ENCODE results near the gene NUDT5.

Gene NUDT5

DNA sequence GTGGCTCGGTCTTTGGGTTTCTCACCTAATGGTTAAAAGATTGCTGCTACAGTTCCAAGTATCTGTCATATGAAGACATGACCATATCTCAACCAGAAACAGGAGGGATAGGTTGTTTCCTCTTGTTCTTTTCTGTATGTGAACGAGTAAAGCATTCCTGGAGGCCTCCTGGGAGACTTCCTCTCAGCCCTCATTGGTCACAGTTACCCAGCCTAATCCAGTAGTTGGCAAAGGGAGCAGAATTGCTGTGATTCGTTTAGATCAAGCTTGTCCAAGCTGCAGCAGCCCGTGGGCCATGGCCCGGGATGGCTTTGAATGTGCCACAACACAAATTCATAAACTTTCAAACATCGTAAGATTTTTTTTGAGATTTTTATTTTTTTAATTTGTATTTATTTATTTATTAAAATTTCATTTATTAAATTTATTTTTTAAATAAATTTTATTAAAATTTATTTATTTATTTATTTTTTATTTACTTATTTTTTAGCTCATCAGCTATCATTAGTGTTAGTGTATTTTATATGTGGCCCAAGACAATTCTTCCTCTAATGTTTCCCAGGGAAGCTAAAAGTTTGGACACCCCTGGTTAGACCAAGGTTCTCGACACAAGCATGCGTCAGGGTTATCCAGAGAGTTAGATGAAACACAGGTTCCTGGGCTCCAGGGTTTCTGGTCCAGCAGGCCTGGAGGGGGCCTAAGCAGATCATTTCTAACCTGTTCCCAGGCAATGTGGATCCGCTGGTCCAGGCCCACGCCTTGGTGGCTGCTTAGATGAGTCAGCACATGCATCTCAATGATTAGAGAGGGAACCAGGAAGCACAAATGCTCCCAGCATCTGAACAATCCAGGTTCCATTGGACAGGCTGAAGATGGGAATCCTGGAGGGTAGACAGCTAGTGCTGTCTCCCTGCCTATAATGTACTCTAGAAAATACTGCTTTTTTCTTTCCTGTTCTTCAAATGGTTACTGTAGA lies 25.9 kb upstream of the NUDT5 start:
- TF ChIP-seq JUND (IDR thresholded peaks at IDR 0.05; ENCODE audit: low read depth): no peak
- in situ Hi-C loops (cut with HindIII; ENCODE audit: low pct_unique_long_range_greater_than_20kb, low sequenced_read_pairs): no loop called here
- DNase-seq (ENCODE audit: low read depth in 1 of 2, low spot score in 1 of 2): peak in 1 of 2 experiments; percentile 14

DNA sequence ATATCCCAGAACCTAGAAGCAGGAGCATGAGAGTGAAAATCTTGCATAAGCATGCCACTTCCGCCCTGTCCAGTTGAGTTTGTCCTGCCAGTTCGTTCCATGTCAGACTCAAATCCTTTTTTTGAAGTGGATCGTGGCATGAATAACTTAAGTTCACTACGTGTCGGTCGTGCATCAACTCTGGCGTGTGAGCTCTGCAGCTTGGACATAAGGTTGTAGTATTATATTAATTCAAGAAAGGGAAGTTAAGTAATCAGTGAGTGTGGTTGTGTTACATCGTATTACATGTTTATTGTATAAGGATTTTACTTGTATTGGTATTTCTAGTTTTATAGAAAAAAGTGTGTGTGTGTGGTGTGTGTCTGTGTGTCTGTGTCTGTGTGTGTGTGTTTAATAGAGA lies 23.3 kb upstream of the NUDT5 start:
- in situ Hi-C loops (cut with HindIII; ENCODE audit: low pct_unique_long_range_greater_than_20kb, low sequenced_read_pairs): no loop called here
- TF ChIP-seq JUND (IDR thresholded peaks at IDR 0.05; ENCODE audit: low read depth): no peak
- no peak for DNase-seq (ENCODE audit: low read depth in 1 of 2, low spot score in 1 of 2)

GRCh38 chr10:12214763-12215218 lies 19.1 kb upstream of the NUDT5 start:
- DNase-seq (ENCODE audit: low read depth in 1 of 2, low spot score in 1 of 2): peak in 1 of 2 experiments; percentile 70
- in situ Hi-C loops (cut with HindIII; ENCODE audit: low pct_unique_long_range_greater_than_20kb, low sequenced_read_pairs): no loop called here
- no peak for TF ChIP-seq JUND (IDR thresholded peaks at IDR 0.05; ENCODE audit: low read depth)

- in situ Hi-C loops (cut with HindIII; ENCODE audit: low pct_unique_long_range_greater_than_20kb, low sequenced_read_pairs): no loop called here
- TF ChIP-seq JUND (IDR thresholded peaks at IDR 0.05; ENCODE audit: low read depth): no peak
- no peak for DNase-seq (ENCODE audit: low read depth in 1 of 2, low spot score in 1 of 2)
Measured at GRCh38 chr10:12214093-12214492, 18.4 kb upstream of the NUDT5 start.

GRCh38 chr10:12213621-12214020 lies 17.9 kb upstream of the NUDT5 start:
- in situ Hi-C loops (cut with HindIII; ENCODE audit: low pct_unique_long_range_greater_than_20kb, low sequenced_read_pairs): no loop called here
- no peak for TF ChIP-seq JUND (IDR thresholded peaks at IDR 0.05; ENCODE audit: low read depth)
- DNase-seq (ENCODE audit: low read depth in 1 of 2, low spot score in 1 of 2): no peak

DNA sequence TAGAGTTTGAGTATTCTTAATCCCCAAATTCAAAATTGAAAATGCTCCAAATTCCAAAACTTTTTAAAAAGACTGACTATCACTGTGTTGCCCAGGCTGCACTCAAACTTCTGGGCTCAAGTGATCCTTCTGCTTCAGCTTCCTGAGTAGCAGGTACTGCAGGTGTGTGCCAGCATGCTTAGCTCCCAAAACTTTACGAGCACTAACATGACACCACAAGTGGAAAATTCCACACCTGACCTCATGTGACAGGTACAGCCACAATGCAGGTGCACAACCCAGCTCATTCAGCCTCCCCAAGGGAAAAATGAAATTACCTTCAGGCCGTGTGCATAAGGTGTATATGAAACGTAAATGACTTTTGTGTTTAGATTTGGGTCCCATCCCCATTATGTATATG lies 16.8 kb upstream of the NUDT5 start:
- TF ChIP-seq JUND (IDR thresholded peaks at IDR 0.05; ENCODE audit: low read depth): no peak
- in situ Hi-C loops (cut with HindIII; ENCODE audit: low pct_unique_long_range_greater_than_20kb, low sequenced_read_pairs): no loop called here
- peak in 1 of 2 experiments; percentile 73 for DNase-seq (ENCODE audit: low read depth in 1 of 2, low spot score in 1 of 2)

DNA sequence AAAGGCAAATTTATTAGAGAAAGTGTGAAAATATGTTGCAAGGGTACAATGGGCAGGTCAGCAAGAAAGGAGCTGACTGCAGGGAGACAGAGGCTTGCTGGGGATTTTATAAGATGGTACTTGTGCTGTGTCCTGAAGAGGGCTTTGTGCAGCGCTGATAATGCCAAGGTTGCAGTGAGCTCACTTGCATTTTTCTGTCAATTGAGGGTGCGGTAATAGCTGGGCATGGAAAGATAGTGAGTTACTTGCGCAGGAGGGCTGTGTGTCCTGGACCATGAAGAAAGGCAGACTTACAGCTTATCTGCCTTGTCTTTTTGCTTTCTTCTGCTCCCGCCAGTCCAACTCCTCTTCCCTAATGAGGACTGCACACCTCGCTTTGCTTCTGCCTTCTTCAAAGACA lies 12.8 kb upstream of the NUDT5 start:
- in situ Hi-C loops (cut with HindIII; ENCODE audit: low pct_unique_long_range_greater_than_20kb, low sequenced_read_pairs): no loop called here
- DNase-seq (ENCODE audit: low read depth in 1 of 2, low spot score in 1 of 2): no peak
- no peak for TF ChIP-seq JUND (IDR thresholded peaks at IDR 0.05; ENCODE audit: low read depth)

- DNase-seq (ENCODE audit: low read depth in 1 of 2, low spot score in 1 of 2): no peak
- TF ChIP-seq JUND (IDR thresholded peaks at IDR 0.05; ENCODE audit: low read depth): no peak
- in situ Hi-C loops (cut with HindIII; ENCODE audit: low pct_unique_long_range_greater_than_20kb, low sequenced_read_pairs): no loop called here
Measured at GRCh38 chr10:12207114-12207513, 11.4 kb upstream of the NUDT5 start.

DNA sequence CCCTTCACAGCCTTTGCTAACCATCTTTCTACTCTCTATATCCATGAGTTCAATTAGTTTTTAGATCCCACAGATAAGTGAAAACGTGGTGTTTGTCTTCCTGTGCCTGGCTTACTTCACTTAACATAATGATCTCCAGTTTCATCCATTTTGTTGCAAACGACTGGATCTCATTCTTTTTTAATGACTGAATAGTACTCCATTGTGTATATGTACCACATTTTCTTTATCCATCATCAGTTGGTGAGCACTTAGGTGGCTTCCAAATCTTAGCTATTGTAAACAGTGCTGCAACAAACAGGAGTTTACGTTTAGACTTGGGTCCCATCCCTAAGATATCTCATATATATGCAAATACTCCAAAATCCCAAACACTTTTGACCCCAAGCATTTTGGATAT lies 9.4 kb upstream of the NUDT5 start:
- TF ChIP-seq JUND (IDR thresholded peaks at IDR 0.05; ENCODE audit: low read depth): no peak
- in situ Hi-C loops (cut with HindIII; ENCODE audit: low pct_unique_long_range_greater_than_20kb, low sequenced_read_pairs): no loop called here
- DNase-seq (ENCODE audit: low read depth in 1 of 2, low spot score in 1 of 2): no peak

DNA sequence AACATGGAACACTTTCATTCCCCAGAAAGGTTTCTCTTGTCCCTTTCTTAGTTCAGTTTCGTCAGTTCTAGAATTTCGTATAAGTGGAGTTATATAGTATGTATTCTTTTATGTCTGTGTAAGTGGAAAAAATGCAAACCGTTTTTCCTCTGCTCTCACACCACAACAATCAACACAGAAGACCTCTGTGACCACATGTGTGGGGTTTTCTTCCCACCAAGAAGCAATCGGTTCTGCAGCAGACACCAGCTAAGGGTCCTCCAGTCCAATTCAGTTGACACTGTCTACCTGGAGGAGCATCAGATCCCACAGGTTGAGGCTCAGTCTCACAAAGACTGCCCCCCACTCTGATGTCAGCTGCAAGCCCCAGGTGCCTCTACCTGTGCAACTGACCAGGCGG lies 6.5 kb upstream of the NUDT5 start:
- no peak for TF ChIP-seq JUND (IDR thresholded peaks at IDR 0.05; ENCODE audit: low read depth)
- in situ Hi-C loops (cut with HindIII; ENCODE audit: low pct_unique_long_range_greater_than_20kb, low sequenced_read_pairs): no loop called here

GRCh38 chr10:12201543-12201942 lies 5.9 kb upstream of the NUDT5 start:
- no peak for DNase-seq (ENCODE audit: low read depth in 1 of 2, low spot score in 1 of 2)
- in situ Hi-C loops (cut with HindIII; ENCODE audit: low pct_unique_long_range_greater_than_20kb, low sequenced_read_pairs): no loop called here

More for the DNA sequence above, 6.5 kb upstream of the NUDT5 start:
- DNase-seq (ENCODE audit: low read depth in 1 of 2, low spot score in 1 of 2): no peak

DNA sequence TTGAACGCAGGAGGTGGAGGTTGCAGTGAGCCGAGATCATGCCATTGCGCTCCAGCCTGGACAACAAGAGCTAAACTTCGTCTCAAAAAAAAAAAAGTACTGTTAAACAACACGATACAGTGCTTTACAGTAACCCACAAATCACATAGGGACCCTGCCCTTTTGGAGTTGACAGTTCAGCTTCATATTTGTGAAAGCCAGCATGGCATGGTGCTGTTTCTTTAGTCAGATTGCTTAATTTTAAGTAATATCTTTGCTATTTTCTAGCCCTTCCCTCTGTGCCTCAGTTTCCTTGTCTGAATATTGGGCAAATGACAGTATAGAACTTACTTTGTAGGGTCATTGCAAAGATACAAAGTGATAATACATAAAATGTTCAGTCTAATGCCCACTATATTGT lies 5.2 kb upstream of the NUDT5 start:
- no peak for TF ChIP-seq JUND (IDR thresholded peaks at IDR 0.05; ENCODE audit: low read depth)

More at GRCh38 chr10:12201543-12201942, 5.9 kb upstream of the NUDT5 start:
- no peak for TF ChIP-seq JUND (IDR thresholded peaks at IDR 0.05; ENCODE audit: low read depth)

GRCh38 chr10:12198156-12198555 lies 2.5 kb upstream of the NUDT5 start:
- DNase-seq (ENCODE audit: low read depth in 1 of 2, low spot score in 1 of 2): no peak
- no peak for TF ChIP-seq JUND (IDR thresholded peaks at IDR 0.05; ENCODE audit: low read depth)
- in situ Hi-C loops (cut with HindIII; ENCODE audit: low pct_unique_long_range_greater_than_20kb, low sequenced_read_pairs): no loop called here

More for the DNA sequence above, 5.2 kb upstream of the NUDT5 start:
- in situ Hi-C loops (cut with HindIII; ENCODE audit: low pct_unique_long_range_greater_than_20kb, low sequenced_read_pairs): no loop called here
- DNase-seq (ENCODE audit: low read depth in 1 of 2, low spot score in 1 of 2): no peak
